ENCODE measurements around the gene ICAM3.

ICAM3 gene

DNA sequence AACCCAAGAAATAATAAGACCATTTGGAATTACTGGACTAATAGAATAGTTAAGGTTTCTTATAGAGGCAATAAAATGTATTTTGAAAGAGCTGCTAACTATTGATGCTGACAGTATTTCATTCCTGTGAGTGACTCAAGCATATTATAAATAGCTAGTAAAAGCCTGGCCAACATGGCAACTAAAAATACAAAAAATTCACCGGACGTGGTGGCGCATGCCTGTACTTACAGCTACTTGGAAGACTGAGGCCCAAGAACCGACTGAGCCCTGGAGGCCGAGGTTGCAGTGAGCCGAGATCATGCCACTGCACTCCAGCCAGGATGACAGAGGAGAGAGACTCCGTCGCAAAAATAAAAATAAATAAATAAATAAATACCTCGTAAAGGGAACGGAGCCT, 5.4 kb upstream of the ICAM3 start:
- H3K9me3 ChIP-seq (ENCODE audit: insufficient read depth, low read depth, low read length), result no peaks in the 10 kb centered on the region
- no peak overlapping the region for H3K4me2 ChIP-seq (ENCODE audit: low read depth, low read length, poor library complexity, severe bottlenecking)
- H3K36me3 ChIP-seq (ENCODE audit: insufficient read depth, low read length), result no peaks in the 10 kb centered on the region

DNA sequence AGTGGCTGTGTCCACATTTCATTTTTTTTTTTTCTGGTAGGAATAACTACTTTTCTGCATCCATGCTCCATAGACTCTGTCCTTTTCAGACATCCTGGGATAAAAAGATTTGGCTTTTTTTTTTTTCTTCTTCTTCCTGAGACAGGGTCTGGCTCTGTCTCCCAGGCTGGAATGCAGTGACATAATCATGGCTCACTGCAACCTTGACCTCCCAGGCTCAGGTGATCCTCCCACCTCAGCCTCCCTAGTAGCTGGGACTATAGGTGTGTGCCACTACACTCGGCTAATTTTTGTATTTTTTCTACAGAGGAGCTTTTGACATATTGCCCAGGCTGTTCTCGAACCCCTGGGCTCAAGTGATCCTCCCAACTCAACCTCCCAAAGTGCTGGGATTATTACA, 4.1 kb upstream of the ICAM3 start:
- no peak overlapping the region for H3K4me3 ChIP-seq (ENCODE audit: low read length, poor library complexity, severe bottlenecking)
- H3K79me2 ChIP-seq (ENCODE audit: insufficient read depth, low read length), result peaks cover 9% of the 10 kb centered on the region
- H4K20me1 ChIP-seq (ENCODE audit: insufficient read depth, low read length, poor library complexity, severe bottlenecking), result no peaks in the 10 kb centered on the region
- no peaks in the 10 kb centered on the region for H3K27me3 ChIP-seq (ENCODE audit: insufficient read depth, low read length, poor library complexity, severe bottlenecking)
- no peak overlapping the region for H3K9ac ChIP-seq (ENCODE audit: low read depth, low read length, poor library complexity, severe bottlenecking)
- peaks cover 19% of the 10 kb centered on the region for H3K4me1 ChIP-seq (ENCODE audit: insufficient read depth, low read length, poor library complexity, severe bottlenecking)
- TF ChIP-seq, protein P1, sequence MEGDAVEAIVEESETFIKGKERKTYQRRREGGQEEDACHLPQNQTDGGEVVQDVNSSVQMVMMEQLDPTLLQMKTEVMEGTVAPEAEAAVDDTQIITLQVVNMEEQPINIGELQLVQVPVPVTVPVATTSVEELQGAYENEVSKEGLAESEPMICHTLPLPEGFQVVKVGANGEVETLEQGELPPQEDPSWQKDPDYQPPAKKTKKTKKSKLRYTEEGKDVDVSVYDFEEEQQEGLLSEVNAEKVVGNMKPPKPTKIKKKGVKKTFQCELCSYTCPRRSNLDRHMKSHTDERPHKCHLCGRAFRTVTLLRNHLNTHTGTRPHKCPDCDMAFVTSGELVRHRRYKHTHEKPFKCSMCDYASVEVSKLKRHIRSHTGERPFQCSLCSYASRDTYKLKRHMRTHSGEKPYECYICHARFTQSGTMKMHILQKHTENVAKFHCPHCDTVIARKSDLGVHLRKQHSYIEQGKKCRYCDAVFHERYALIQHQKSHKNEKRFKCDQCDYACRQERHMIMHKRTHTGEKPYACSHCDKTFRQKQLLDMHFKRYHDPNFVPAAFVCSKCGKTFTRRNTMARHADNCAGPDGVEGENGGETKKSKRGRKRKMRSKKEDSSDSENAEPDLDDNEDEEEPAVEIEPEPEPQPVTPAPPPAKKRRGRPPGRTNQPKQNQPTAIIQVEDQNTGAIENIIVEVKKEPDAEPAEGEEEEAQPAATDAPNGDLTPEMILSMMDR (conservative IDR thresholded peaks at IDR 0.05; ENCODE audit: low read length), result no peak
- TF ChIP-seq EZH2phosphoT487 (IDR thresholded peaks at IDR 0.05; ENCODE audit: borderline replicate concordance), result no peak
- no peaks in the 10 kb centered on the region for H3F3A ChIP-seq (ENCODE audit: low read depth)
- no peaks in the 10 kb centered on the region for H3K9me2 ChIP-seq (replicated peaks; ENCODE audit: low read depth, low read length)
- no peaks in the 10 kb centered on the region for H3K9me3 ChIP-seq (ENCODE audit: insufficient read depth, low read depth, low read length)
- H3K4me2 ChIP-seq (ENCODE audit: low read depth, low read length, poor library complexity, severe bottlenecking), result no peak overlapping the region
- H2AFZ ChIP-seq (ENCODE audit: low read length), result no peak overlapping the region
- no peaks in the 10 kb centered on the region for H3K36me3 ChIP-seq (ENCODE audit: insufficient read depth, low read length)

More for the DNA sequence above, 5.4 kb upstream of the ICAM3 start:
- no peaks in the 10 kb centered on the region for H3K27me3 ChIP-seq (ENCODE audit: insufficient read depth, low read length, poor library complexity, severe bottlenecking)
- H3K9ac ChIP-seq (ENCODE audit: low read depth, low read length, poor library complexity, severe bottlenecking), result no peak overlapping the region
- TF ChIP-seq EZH2phosphoT487 (IDR thresholded peaks at IDR 0.05; ENCODE audit: borderline replicate concordance), result no peak
- TF ChIP-seq, protein P1 (conservative IDR thresholded peaks at IDR 0.05; ENCODE audit: low read length), result no peak
- H3K4me1 ChIP-seq (ENCODE audit: insufficient read depth, low read length, poor library complexity, severe bottlenecking), result peaks cover 9% of the 10 kb centered on the region
- H3K4me3 ChIP-seq (ENCODE audit: low read length, poor library complexity, severe bottlenecking), result no peak overlapping the region
- no peaks in the 10 kb centered on the region for H3F3A ChIP-seq (ENCODE audit: low read depth)
- H2AFZ ChIP-seq (ENCODE audit: low read length), result no peak overlapping the region
- no peaks in the 10 kb centered on the region for H3K9me2 ChIP-seq (replicated peaks; ENCODE audit: low read depth, low read length)
- H4K20me1 ChIP-seq (ENCODE audit: insufficient read depth, low read length, poor library complexity, severe bottlenecking), result no peaks in the 10 kb centered on the region
- H3K79me2 ChIP-seq (ENCODE audit: insufficient read depth, low read length), result no peaks in the 10 kb centered on the region

- no peaks in the 10 kb centered on the region for H3K9me2 ChIP-seq (replicated peaks; ENCODE audit: low read depth, low read length)
- H3K9me3 ChIP-seq (ENCODE audit: insufficient read depth, low read depth, low read length), result no peaks in the 10 kb centered on the region
- H3K79me2 ChIP-seq (ENCODE audit: insufficient read depth, low read length), result peaks cover 28% of the 10 kb centered on the region
- no peaks in the 10 kb centered on the region for H3K36me3 ChIP-seq (ENCODE audit: insufficient read depth, low read length)
- TF ChIP-seq EZH2phosphoT487 (IDR thresholded peaks at IDR 0.05; ENCODE audit: borderline replicate concordance), result no peak
- TF ChIP-seq, protein P1 (conservative IDR thresholded peaks at IDR 0.05; ENCODE audit: low read length), result no peak
- H2AFZ ChIP-seq (ENCODE audit: low read length), result peak overlapping the region; percentile 90; the same call in 1 of the 2 replicates
- no peaks in the 10 kb centered on the region for H3F3A ChIP-seq (ENCODE audit: low read depth)
- H3K4me2 ChIP-seq (ENCODE audit: low read depth, low read length, poor library complexity, severe bottlenecking), result peak overlapping the region; percentile 95
- H3K27me3 ChIP-seq (ENCODE audit: insufficient read depth, low read length, poor library complexity, severe bottlenecking), result no peaks in the 10 kb centered on the region
- H3K4me3 ChIP-seq (ENCODE audit: low read length, poor library complexity, severe bottlenecking), result peak overlapping the region; percentile 88
- H3K9ac ChIP-seq (ENCODE audit: low read depth, low read length, poor library complexity, severe bottlenecking), result peak overlapping the region; percentile 88
- peaks cover 2% of the 10 kb centered on the region for H4K20me1 ChIP-seq (ENCODE audit: insufficient read depth, low read length, poor library complexity, severe bottlenecking)
- peaks cover 23% of the 10 kb centered on the region for H3K4me1 ChIP-seq (ENCODE audit: insufficient read depth, low read length, poor library complexity, severe bottlenecking)
Measured at GRCh38 chr19:10339977-10340376, 553 bp upstream of the ICAM3 start.

Measured in Loucy (cell line).